Astrocyte (in vitro differentiated cells and primary cell): Measurements from ENCODE around the gene CHST6.

Experiments
- EZH2 ChIP-seq: IDR thresholded peaks from 2 replicates; pipeline ENCODE4 v1.6.1; 2012; ENCODE audit warnings: mild to moderate bottlenecking, low read length, inconsistent platforms; ENCODE audit not compliant: insufficient read depth
- TF ChIP-seq, protein P1 (sequence below): IDR thresholded peaks from 2 replicates; pipeline ENCODE4 v1.5.1; 2011; ENCODE audit warnings: low read depth, mild to moderate bottlenecking, inconsistent platforms, low read length, moderate library complexity; ENCODE audit not compliant: insufficient read depth

DNA sequence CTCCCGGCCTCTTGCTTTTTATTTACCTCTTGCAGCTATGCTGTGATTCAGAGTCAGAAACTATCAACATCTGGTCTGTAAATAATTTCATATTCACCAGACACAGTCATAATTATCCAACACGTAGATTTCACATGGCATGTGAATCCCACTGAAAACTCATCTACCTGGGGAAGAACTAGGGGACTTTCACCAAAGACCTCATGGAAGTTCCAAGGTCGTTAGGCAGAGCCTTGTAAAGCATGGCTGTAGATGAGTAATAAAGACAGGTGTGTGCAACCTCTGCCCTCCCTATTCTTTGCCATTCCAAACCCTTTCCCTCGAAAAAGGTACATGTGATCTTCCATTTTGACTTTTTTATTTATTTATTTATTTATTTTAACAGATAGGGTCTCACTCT, 42.5 kb upstream of the CHST6 start:
- TF ChIP-seq, protein P1, sequence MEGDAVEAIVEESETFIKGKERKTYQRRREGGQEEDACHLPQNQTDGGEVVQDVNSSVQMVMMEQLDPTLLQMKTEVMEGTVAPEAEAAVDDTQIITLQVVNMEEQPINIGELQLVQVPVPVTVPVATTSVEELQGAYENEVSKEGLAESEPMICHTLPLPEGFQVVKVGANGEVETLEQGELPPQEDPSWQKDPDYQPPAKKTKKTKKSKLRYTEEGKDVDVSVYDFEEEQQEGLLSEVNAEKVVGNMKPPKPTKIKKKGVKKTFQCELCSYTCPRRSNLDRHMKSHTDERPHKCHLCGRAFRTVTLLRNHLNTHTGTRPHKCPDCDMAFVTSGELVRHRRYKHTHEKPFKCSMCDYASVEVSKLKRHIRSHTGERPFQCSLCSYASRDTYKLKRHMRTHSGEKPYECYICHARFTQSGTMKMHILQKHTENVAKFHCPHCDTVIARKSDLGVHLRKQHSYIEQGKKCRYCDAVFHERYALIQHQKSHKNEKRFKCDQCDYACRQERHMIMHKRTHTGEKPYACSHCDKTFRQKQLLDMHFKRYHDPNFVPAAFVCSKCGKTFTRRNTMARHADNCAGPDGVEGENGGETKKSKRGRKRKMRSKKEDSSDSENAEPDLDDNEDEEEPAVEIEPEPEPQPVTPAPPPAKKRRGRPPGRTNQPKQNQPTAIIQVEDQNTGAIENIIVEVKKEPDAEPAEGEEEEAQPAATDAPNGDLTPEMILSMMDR: no peak
- TF ChIP-seq EZH2: no peak
